CD4-positive, alpha-beta T cell treated with Interleukin-10 for 1 hour (primary cell): ENCODE data around the gene SLC22A15.
A peak's percentile ranks its signal among the peaks of the same experiment; 100 is the strongest.
"Not testable (repeated sequence)": the region's sequence is repeated elsewhere in the genome, so short reads cannot be mapped to it uniquely, and the experiment has no call there.

Experiments
- DNase-seq: peaks from one replicate; pipeline ENCODE4 v3.0.0-alpha.2; 2020

Gene SLC22A15

GRCh38 chr1:115982400-115982799, 6.1 kb downstream of the SLC22A15 start:
- no peak for DNase-seq

- DNase-seq = no peak
Measured at GRCh38 chr1:115983584-115983983, 7.3 kb downstream of the SLC22A15 start.

- DNase-seq = no peak
Measured at GRCh38 chr1:115987623-115988022, 11.3 kb downstream of the SLC22A15 start.

GRCh38 chr1:115988953-115989352, 12.6 kb downstream of the SLC22A15 start:
- no peak for DNase-seq

GRCh38 chr1:115989699-115990098, 13.4 kb downstream of the SLC22A15 start:
- DNase-seq = no peak

- no peak for DNase-seq
Measured at GRCh38 chr1:115991909-115992308, 15.6 kb downstream of the SLC22A15 start.

- DNase-seq = not testable (repeated sequence)
Measured at GRCh38 chr1:115997921-115998320, 21.6 kb downstream of the SLC22A15 start.

- no peak for DNase-seq
Measured at GRCh38 chr1:116001739-116002487, 25.6 kb downstream of the SLC22A15 start.

GRCh38 chr1:116002781-116003420, 26.6 kb downstream of the SLC22A15 start:
- no peak for DNase-seq

- DNase-seq = no peak
Measured at GRCh38 chr1:116003823-116004222, 27.5 kb downstream of the SLC22A15 start.

- peak; percentile 32 for DNase-seq
Measured at GRCh38 chr1:116006486-116006964, 30.2 kb downstream of the SLC22A15 start.

- DNase-seq = no peak
Measured at GRCh38 chr1:116008656-116009390, 32.5 kb downstream of the SLC22A15 start.

- no peak for DNase-seq
Measured at GRCh38 chr1:116012716-116013115, 36.4 kb downstream of the SLC22A15 start.

- no peak for DNase-seq
Measured at GRCh38 chr1:116015679-116016078, 39.4 kb downstream of the SLC22A15 start.

GRCh38 chr1:116018007-116018406, 41.7 kb downstream of the SLC22A15 start:
- DNase-seq = no peak

- DNase-seq = no peak
Measured at GRCh38 chr1:116019653-116020253, 43.4 kb downstream of the SLC22A15 start.

- DNase-seq = peak; percentile 47
Measured at GRCh38 chr1:116020668-116021272, 44.5 kb downstream of the SLC22A15 start.

GRCh38 chr1:116024626-116025025, 48.3 kb downstream of the SLC22A15 start:
- DNase-seq = no peak

- DNase-seq = no peak
Measured at GRCh38 chr1:116026631-116027030, 50.3 kb downstream of the SLC22A15 start.

- DNase-seq = no peak
Measured at GRCh38 chr1:116031302-116031835, 55.1 kb downstream of the SLC22A15 start.

- DNase-seq = no peak
Measured at GRCh38 chr1:116033322-116033721, 57.0 kb downstream of the SLC22A15 start.

GRCh38 chr1:116036255-116036654, 59.9 kb downstream of the SLC22A15 start:
- no peak for DNase-seq

GRCh38 chr1:116038679-116039078, 62.4 kb downstream of the SLC22A15 start:
- DNase-seq = no peak
